GM18868 (cell line): ENCODE measurements around the gene LIPF.
"Not testable (repeated sequence)": the region's sequence is repeated elsewhere in the genome, so short reads cannot be mapped to it uniquely, and the experiment has no call there.

Source experiments
- ATAC-seq: cut with Tn5 transposase; IDR thresholded peaks from one replicate; pipeline ENCODE4 v1.9.1; 2021; ENCODE audit warnings: mild to moderate bottlenecking, moderate library complexity; ENCODE audit not compliant: unreplicated experiment

Gene LIPF

GRCh38 chr10:88664142-88664541 is at the start of gene LIPF:
TSS of gene LIPF (plus strand) at chr10:88664442. CDS start at chr10:88667298, 2,856 bp downstream.
- ATAC-seq = no peak

- ATAC-seq = no peak
These were observed 47.8 kb upstream of the LIPF start for GRCh38 chr10:88616250-88616977.

GRCh38 chr10:88617772-88618300 is 46.4 kb upstream of the LIPF start:
- ATAC-seq = no peak

GRCh38 chr10:88618496-88618895 is 45.7 kb upstream of the LIPF start:
- ATAC-seq = no peak

- ATAC-seq = no peak
These were observed 43.8 kb upstream of the LIPF start for GRCh38 chr10:88620441-88620840.

- no peak for ATAC-seq
These were observed 40.4 kb upstream of the LIPF start for GRCh38 chr10:88623835-88624234.

- ATAC-seq = no peak
These were observed 39.4 kb upstream of the LIPF start for GRCh38 chr10:88624840-88625239.

GRCh38 chr10:88640186-88640585 is 24.1 kb upstream of the LIPF start:
- no peak for ATAC-seq

- ATAC-seq = no peak
These were observed 22.0 kb upstream of the LIPF start for GRCh38 chr10:88642209-88642608.

- no peak for ATAC-seq
These were observed 21.3 kb upstream of the LIPF start for GRCh38 chr10:88642963-88643362.

GRCh38 chr10:88647061-88647615 is 17.1 kb upstream of the LIPF start:
- no peak for ATAC-seq

- no peak for ATAC-seq
These were observed 13.1 kb upstream of the LIPF start for GRCh38 chr10:88651101-88651551.

- no peak for ATAC-seq
These were observed 11.6 kb upstream of the LIPF start for GRCh38 chr10:88652616-88653015.

GRCh38 chr10:88657901-88658300 is 6.3 kb upstream of the LIPF start:
- ATAC-seq = no peak

- no peak for ATAC-seq
These were observed 4.3 kb upstream of the LIPF start for GRCh38 chr10:88659725-88660597.

GRCh38 chr10:88660598-88660884 is 3.7 kb upstream of the LIPF start:
- ATAC-seq = no peak

- no peak for ATAC-seq
These were observed 3.2 kb upstream of the LIPF start for GRCh38 chr10:88661018-88661417.

GRCh38 chr10:88661577-88661976 is 2.7 kb upstream of the LIPF start:
- no peak for ATAC-seq

- ATAC-seq = not testable (repeated sequence)
These were observed 1.1 kb upstream of the LIPF start for GRCh38 chr10:88663153-88663552.

- ATAC-seq = no peak
These were observed 4.2 kb downstream of the LIPF start for GRCh38 chr10:88668465-88668864.

- no peak for ATAC-seq
These were observed 6.3 kb downstream of the LIPF start for GRCh38 chr10:88670497-88670896.

GRCh38 chr10:88672041-88672440 is 7.8 kb downstream of the LIPF start:
- no peak for ATAC-seq
